Erythroblast (primary cell): ENCODE data around the gene MUC5B.

ENCODE experiments used
- GATA1 ChIP-seq: IDR thresholded peaks from 2 replicates; pipeline ENCODE4 v1.6.1; 2011; ENCODE audit warnings: low read depth, mild to moderate bottlenecking, control low read depth, low read length, moderate library complexity
- POLR2A ChIP-seq: IDR thresholded peaks from 2 replicates; pipeline ENCODE4 v1.6.1; 2011; ENCODE audit warnings: mild to moderate bottlenecking, low read length

GRCh38 chr11:1295591-1295990 is 72.7 kb downstream of the MUC5B start:
- no peak for TF ChIP-seq POLR2A
- TF ChIP-seq GATA1: no peak
